ENCODE results near the gene KCNH3.
"Not testable (repeated sequence)": the region's sequence is repeated elsewhere in the genome, so short reads cannot be mapped to it uniquely, and the experiment has no call there.

Gene KCNH3

GRCh38 chr12:49496417-49497360, 42.1 kb upstream of the KCNH3 start:
- DNase-seq (ENCODE audit: low read depth), result no peak
- no peak overlapping the region for H3K4me3 ChIP-seq (ENCODE audit: low read length)
- no peak for TF ChIP-seq CTCF (IDR thresholded peaks at IDR 0.05; ENCODE audit: insufficient read depth, low read depth, low read length, missing control alignments)

GRCh38 chr12:49501895-49502294, 36.9 kb upstream of the KCNH3 start:
- no peak for TF ChIP-seq CTCF (IDR thresholded peaks at IDR 0.05; ENCODE audit: insufficient read depth, low read depth, low read length, missing control alignments)
- no peak for DNase-seq (ENCODE audit: low read depth)
- H3K4me3 ChIP-seq (ENCODE audit: low read length), result no peak overlapping the region

- no peak for TF ChIP-seq CTCF (IDR thresholded peaks at IDR 0.05; ENCODE audit: insufficient read depth, low read depth, low read length, missing control alignments)
- DNase-seq (ENCODE audit: low read depth), result peak; percentile 29
- H3K4me3 ChIP-seq (ENCODE audit: low read length), result no peak overlapping the region
Measured at GRCh38 chr12:49502590-49502989, 36.2 kb upstream of the KCNH3 start.

- no peak overlapping the region for H3K4me3 ChIP-seq (ENCODE audit: low read length)
- DNase-seq (ENCODE audit: low read depth), result peak; percentile 98
- no peak for TF ChIP-seq CTCF (IDR thresholded peaks at IDR 0.05; ENCODE audit: insufficient read depth, low read depth, low read length, missing control alignments)
Measured at GRCh38 chr12:49503674-49504180, 35.1 kb upstream of the KCNH3 start.

- TF ChIP-seq CTCF (IDR thresholded peaks at IDR 0.05; ENCODE audit: insufficient read depth, low read depth, low read length, missing control alignments), result no peak
- no peak overlapping the region for H3K4me3 ChIP-seq (ENCODE audit: low read length)
- peak; percentile 73 for DNase-seq (ENCODE audit: low read depth)
Measured at GRCh38 chr12:49505672-49506071, 33.2 kb upstream of the KCNH3 start.

GRCh38 chr12:49507139-49507538, 31.7 kb upstream of the KCNH3 start:
- TF ChIP-seq CTCF (IDR thresholded peaks at IDR 0.05; ENCODE audit: insufficient read depth, low read depth, low read length, missing control alignments), result no peak
- no peak overlapping the region for H3K4me3 ChIP-seq (ENCODE audit: low read length)
- DNase-seq (ENCODE audit: low read depth), result peak; percentile 89

GRCh38 chr12:49509681-49510080, 29.1 kb upstream of the KCNH3 start:
- not testable (repeated sequence) for DNase-seq (ENCODE audit: low read depth); H3K4me3 ChIP-seq (ENCODE audit: low read length)
